ENCODE measurements around the gene MYO6.

DNA sequence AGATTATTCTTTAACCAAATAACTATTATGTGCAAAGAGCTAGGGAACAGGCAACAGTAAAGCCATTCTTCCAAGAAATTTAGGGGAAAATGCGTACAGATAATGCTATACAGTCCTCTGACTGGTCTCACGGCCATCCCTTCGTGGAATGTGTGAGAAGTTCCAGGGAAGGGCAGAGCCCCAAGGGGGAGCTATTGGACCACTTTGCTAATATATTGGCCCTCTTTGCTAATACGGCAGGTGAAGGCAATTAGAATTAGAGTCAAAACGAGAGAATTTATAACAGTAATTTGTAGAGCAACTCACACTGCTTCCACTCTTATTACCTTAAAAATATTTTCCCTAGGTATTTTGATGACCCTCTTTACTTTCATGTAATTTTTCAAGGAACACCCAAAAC lies 183.0 kb downstream of the MYO6 start:
- TF ChIP-seq, protein P1, sequence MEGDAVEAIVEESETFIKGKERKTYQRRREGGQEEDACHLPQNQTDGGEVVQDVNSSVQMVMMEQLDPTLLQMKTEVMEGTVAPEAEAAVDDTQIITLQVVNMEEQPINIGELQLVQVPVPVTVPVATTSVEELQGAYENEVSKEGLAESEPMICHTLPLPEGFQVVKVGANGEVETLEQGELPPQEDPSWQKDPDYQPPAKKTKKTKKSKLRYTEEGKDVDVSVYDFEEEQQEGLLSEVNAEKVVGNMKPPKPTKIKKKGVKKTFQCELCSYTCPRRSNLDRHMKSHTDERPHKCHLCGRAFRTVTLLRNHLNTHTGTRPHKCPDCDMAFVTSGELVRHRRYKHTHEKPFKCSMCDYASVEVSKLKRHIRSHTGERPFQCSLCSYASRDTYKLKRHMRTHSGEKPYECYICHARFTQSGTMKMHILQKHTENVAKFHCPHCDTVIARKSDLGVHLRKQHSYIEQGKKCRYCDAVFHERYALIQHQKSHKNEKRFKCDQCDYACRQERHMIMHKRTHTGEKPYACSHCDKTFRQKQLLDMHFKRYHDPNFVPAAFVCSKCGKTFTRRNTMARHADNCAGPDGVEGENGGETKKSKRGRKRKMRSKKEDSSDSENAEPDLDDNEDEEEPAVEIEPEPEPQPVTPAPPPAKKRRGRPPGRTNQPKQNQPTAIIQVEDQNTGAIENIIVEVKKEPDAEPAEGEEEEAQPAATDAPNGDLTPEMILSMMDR (IDR thresholded peaks at IDR 0.05; ENCODE audit: low read depth, low read length), result peak; percentile 97
- no peak for TF ChIP-seq EZH2phosphoT487 (IDR thresholded peaks at IDR 0.05; ENCODE audit: low read depth)
